Hepatic stellate cell (primary cell): ENCODE measurements around the gene RABGAP1.

Source experiments
- DNase-seq: peaks from one replicate; pipeline ENCODE4 v3.0.0; 2011; ENCODE audit warnings: low spot score

The RABGAP1 gene

GRCh38 chr9:123084256-123084655 is 143.4 kb downstream of the RABGAP1 start:
- DNase-seq: no peak

- no peak for DNase-seq
These were observed 145.1 kb downstream of the RABGAP1 start for GRCh38 chr9:123085916-123086315.

DNA sequence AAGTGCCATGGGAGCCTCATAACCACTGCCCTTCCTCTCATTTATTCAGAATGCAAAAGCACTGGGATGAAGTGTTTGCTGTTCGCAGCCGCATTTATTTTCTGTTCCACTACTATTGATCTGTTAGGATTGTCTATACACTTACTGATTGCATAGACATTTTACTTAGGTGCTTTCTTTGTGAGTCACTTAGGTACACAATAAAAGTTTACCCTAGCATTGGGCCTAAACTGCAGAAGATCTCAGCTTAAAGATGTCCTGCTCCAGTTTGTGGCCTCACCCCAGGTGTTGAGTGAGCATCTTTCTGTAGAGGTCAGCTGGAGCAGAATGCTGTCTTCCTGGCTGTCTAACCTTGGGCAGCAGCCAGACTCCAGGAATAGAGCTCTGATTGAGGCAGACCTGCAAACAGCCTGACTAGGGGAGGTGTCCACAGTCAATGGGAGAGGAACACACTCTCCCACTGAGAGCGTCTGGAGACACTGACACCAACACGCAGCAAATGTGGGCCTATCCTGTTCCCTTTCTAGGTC is 146.6 kb downstream of the RABGAP1 start:
- no peak for DNase-seq

- no peak for DNase-seq
These were observed 148.2 kb downstream of the RABGAP1 start for GRCh38 chr9:123089040-123089439.

GRCh38 chr9:123089790-123090189 is 149.0 kb downstream of the RABGAP1 start:
- DNase-seq: no peak

DNA sequence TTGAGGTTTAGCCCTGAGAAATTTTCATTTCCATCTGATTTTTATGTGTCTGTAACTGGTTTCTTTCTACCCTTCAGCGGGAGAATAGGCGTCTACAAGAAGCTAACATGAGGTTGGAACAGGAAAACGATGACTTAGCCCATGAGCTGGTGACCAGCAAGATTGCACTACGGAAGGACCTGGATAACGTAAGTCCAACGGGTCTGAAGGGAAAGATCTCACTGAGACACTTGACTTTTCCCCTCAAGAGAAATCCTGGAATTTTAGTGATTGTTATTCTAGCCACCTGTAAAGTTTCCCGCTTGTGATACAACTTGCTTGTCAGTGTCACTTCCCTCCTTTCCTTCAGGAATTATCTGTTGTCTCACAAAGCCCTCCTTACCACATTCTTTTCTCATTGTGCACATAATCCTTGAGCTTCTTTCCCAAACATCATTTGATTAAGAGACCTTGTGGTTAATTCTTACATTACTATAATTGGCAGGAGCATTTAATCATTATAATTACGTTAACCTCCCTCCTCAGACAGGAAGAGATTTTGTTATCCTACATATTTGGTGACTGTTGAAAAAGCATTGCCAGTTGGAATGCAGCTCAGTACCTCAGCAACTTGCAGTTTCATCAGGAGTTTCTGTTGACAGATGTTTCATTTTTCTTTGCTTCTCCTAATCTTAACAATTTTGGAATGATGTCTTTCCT is 149.5 kb downstream of the RABGAP1 start:
- DNase-seq: no peak

- DNase-seq: no peak
These were observed 150.1 kb downstream of the RABGAP1 start for GRCh38 chr9:123090956-123091355.

DNA sequence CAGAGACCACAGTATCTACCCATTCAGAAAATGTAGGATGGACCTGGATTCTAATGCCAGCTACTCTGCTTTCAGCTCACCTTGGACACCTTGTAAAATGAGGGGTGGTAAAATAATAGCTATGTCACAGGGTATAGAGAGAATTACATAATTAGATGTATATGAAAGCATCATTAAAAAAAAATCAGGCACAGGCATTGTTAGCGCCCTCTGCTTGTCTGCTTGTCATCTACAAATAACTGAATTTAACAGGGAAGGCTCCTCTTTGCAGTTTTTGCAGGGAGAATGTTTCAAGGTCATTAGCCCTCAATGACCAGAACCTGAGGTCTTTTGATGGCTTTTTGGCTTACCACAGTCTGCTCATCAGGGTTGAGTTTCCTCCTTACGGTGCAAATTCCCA is 150.6 kb downstream of the RABGAP1 start:
- DNase-seq: no peak

DNA sequence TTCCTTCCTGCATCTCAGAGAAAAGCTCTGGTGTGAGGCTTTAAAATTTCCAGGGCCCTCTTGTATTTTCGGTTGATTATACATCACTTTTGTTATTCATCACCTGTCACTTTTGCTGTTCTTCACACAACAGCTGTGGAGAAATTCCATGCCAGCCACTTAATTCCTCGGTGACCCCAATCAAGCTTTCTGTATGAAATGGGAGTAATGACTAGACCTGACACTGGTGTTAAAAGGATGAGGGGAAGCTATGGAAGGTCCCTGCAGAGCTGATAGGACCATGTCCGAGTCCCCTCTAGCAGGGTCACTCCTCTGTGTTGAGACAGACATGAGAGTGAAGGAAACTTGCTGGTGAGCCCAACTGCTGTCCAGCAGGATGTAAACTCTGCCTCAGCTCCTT is 152.3 kb downstream of the RABGAP1 start:
- no peak for DNase-seq

DNA sequence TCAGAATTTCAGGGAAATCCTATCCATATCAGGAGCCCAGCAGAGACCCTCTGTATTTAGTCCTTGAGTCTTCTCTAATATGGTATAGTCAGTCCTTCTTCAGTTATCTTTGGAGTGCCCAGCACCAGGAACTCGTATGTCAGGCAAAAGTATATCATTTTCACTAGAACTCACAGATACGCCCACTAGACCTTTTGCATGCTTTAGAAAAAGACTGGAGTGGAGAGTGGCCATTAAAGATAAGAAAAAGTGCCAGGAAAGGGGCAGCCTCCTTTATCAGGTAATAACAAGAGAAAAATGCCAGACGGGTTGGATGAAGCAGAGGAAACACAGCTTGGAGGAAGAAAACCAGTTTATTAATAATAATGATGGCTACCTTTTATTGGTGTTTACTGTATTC is 156.2 kb downstream of the RABGAP1 start:
- no peak for DNase-seq

DNA sequence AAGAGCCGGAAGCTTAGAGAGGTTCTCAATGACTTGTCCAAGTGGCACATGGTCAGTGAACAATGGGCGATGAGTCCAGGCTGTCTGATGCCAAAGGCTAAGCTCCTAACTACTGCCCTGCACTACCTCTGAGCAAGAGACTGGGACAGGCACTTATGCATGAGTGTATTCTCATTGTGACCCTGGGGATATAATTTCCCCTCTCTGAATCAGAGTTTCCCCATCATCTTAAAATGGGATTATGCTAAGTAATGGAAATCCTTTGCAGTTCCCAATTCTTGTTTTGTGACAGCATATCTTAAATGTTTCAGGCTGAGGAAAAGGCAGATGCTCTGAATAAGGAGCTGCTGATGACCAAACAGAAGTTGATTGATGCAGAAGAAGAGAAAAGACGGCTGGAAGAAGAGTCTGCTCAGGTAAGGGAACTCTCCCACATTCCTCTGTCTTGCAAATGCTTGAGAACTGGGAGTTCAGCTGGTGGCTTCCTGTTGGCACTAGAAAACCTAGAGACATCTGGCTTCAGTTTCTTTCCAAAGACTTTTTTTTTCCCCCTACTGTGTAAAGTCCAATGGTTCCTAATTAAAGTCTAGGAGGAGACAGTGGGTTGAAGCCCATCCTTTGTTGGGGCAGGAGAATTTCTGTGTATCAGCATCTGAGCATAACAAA is 156.7 kb downstream of the RABGAP1 start:
- DNase-seq: no peak

DNA sequence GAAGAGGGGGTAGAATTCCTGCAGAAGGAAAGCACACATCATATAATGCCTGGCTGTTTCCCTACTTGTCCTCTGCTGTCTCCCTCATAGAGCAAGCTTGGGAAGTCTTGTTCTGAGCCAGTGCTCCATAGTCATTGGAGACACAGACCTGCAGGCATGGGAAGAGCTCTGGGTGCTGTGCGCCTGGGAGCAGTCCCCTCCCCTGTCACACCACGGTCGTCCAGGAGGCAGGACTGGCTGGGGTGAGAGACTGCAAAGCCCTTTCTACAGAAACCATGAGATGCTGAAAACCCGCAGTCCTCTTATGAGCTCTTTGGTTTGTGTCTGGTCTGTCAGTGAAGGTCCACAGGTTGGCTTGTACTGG is 157.3 kb downstream of the RABGAP1 start:
- DNase-seq: no peak

DNA sequence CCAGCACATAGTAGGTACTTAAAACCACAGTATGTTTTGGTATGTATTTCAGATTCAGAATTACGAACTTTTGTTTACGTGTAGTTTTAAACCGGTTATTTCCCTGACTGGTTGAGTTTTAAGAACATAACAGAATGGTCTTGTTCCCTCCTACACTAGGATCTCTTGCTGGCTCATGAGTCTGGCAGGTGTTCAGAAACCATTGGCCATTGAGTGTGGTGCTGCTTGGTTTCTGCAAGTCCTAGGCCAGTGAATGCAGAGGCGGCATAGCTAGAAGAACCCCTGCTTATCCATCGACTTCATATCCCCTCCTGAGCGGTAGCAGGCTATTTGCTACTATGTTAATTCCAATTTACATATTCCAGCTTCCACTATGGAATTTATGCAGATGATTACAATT is 158.2 kb downstream of the RABGAP1 start:
- DNase-seq: no peak

GRCh38 chr9:123099548-123099947 is 158.7 kb downstream of the RABGAP1 start:
- no peak for DNase-seq

DNA sequence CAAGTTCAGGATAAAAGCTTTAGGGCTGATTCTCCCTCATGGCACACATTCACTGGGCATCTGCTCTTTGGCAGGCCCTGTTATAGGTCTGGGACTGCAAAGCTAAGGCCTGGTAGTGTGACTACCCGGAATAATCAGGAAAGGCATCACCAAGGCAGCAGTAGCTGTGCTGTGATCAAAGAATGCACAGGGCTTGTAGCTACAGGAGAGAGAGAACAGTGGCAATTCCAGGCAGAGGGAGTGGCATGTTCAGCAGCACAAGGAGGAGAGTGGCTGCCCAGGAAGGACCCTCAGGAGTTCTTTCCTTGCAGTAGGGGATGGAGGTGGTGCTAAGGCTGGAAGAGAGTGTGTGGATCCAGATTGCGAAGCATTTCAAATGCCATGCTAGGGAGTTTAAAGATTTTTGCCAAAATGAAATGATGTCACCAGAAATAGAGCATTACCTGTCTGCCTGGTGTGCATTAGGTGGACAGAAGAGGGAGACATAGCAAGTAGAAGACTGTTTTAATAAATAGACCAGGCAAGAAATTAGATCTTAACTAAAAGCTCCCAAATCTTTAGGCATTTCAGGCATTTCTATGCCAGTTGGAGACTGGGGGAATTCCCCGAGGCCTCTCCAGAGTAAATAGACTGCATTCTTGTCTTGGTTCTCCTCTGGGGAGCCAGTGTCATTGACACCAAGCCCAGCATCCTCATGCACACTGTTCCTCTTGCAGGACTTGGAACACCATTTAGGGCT is 161.7 kb downstream of the RABGAP1 start:
- DNase-seq: no peak

GRCh38 chr9:123104807-123105206 is 164.0 kb downstream of the RABGAP1 start:
- DNase-seq: no peak

GRCh38 chr9:123105490-123105889 is 164.7 kb downstream of the RABGAP1 start:
- no peak for DNase-seq

DNA sequence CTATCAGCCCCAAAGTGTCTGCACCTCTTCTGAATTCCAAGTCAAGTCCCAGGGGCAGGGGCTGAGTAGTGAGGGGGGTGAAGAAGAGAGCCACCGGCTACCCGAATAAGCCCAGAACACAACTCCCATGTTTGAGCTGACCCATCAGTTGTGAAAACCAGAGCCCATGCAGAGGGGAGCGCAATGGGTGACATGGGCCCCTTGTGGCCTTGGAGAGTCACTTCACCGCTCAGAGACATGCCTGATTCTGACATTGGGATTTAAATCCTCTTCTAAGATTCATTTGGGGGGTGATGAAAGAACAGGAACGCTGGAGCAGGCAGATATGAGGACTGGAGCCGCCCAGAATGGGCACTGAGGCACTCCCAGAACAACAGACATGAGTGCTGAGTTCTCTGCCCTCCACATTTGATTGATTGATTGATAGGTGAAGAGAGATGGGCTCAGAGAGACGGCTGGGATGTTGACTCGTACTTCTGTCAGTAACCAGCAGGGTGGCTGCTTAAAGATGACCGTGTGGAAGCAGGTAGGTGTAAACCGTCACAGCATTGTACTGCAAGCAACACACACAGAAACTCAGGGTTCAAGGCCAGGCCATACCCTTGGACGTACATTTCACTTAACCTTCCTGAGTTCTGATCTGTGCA is 166.9 kb downstream of the RABGAP1 start:
- DNase-seq: no peak

GRCh38 chr9:123108976-123109375 is 168.2 kb downstream of the RABGAP1 start:
- DNase-seq: no peak

- no peak for DNase-seq
These were observed 168.9 kb downstream of the RABGAP1 start for GRCh38 chr9:123109540-123110279.

GRCh38 chr9:123111427-123112014 is 170.7 kb downstream of the RABGAP1 start:
- DNase-seq: no peak
